Measurements from ENCODE around the gene RAD9A. TPM values are rescaled to one million over a fixed set of nuclear protein-coding genes. Genes with fewer than 3 reads are reported as not detected.
A peak's percentile ranks its signal among the peaks of the same experiment; 100 is the strongest.

RAD9A gene
- total RNA-seq, 1 donor from 2014 or later: 12.1 TPM

DNA sequence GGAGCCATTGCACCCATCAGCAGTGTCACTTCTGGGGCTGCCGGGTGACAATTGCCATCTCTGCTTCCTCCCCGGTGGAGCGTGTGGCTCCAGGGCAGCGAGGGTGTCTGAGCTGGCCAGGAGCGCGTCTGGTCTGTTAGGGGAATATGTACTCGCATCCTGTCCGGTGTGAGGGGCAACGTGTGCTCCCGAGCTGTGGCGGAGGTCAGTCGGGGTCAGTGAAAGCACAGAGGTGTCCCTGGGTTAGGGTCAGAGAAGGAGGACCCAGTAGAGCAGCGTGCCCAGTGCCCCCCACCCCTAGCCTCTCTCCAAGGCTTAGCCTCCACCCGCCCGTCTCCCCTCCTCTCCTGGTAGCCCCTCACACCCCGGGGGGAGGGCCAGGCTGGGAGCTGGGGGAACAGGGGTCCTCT is 19.9 kb upstream of the RAD9A start:
- Mint-ChIP-seq H3K9me3 (ENCODE audit: unreplicated experiment) (peaks cover 9% of the 10 kb centered on the region), H3K4me1 (ENCODE audit: low read depth, unreplicated experiment) (peaks cover 8% of the 10 kb centered on the region), H3K27ac (ENCODE audit: unreplicated experiment) (peak overlapping the region; percentile 18), H3K36me3 (ENCODE audit: unreplicated experiment) (no peaks in the 10 kb centered on the region), H3K27me3 (ENCODE audit: unreplicated experiment) (peaks cover 19% of the 10 kb centered on the region), H3K4me3 (ENCODE audit: unreplicated experiment) (peak overlapping the region; percentile 83)
- no peak for TF ChIP-seq CTCF (IDR thresholded peaks at IDR 0.05; ENCODE audit: partially characterized antibody, unreplicated experiment)
- DNase-seq: no peak

DNA sequence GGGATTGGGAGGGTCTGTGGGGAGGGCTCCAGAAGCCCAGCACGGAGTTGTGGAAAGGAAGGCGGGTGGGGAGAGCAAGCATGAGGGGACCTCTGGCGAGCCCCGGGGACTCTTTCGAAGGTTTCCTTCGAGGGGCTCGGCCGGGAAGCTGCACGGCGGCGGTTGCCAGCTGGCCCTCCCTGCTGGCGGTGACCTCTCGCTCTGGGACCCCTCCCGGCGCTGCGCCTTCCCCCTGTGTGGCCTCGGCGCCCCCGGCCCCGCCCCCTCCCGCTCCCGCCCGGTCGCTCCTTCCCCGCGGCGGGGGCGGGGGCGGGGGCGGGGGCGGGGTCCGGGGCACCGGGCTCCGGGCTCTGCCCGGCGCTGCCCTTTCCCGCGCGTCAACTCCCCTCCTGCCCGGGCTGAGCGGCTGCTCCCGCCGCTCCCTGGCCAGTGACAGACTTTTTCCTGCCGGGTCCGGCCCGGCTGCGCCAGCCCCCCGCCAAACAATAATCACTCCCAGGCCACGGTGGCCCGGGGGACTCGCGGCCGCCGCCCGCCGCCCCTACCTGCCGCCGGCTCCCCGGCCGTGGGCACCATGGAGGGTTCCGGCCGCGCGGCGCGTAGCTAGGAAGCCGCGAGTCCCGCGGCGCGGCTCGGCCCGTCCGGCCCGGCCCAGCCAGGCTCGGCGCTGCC is 19.3 kb upstream of the RAD9A start:
- no peak overlapping the region for H3K4me3 Mint-ChIP-seq (ENCODE audit: unreplicated experiment)
- H3K36me3 Mint-ChIP-seq (ENCODE audit: unreplicated experiment): no peaks in the 10 kb centered on the region
- peaks cover 8% of the 10 kb centered on the region for H3K4me1 Mint-ChIP-seq (ENCODE audit: low read depth, unreplicated experiment)
- peak; percentile 63 for DNase-seq
- H3K27me3 Mint-ChIP-seq (ENCODE audit: unreplicated experiment): peaks cover 22% of the 10 kb centered on the region
- H3K27ac Mint-ChIP-seq (ENCODE audit: unreplicated experiment): no peak overlapping the region
- peaks cover 9% of the 10 kb centered on the region for H3K9me3 Mint-ChIP-seq (ENCODE audit: unreplicated experiment)
- TF ChIP-seq CTCF (IDR thresholded peaks at IDR 0.05; ENCODE audit: partially characterized antibody, unreplicated experiment): no peak

- Mint-ChIP-seq H3K36me3 (ENCODE audit: unreplicated experiment) (no peaks in the 10 kb centered on the region), H3K4me1 (ENCODE audit: low read depth, unreplicated experiment) (peaks cover 8% of the 10 kb centered on the region), H3K9me3 (ENCODE audit: unreplicated experiment) (peaks cover 9% of the 10 kb centered on the region), H3K27me3 (ENCODE audit: unreplicated experiment) (peaks cover 22% of the 10 kb centered on the region), H3K4me3 (ENCODE audit: unreplicated experiment) (peak within 1 kb of the TSS; percentile 85), H3K27ac (ENCODE audit: unreplicated experiment) (no peak within 1 kb of the TSS)
- no peak for TF ChIP-seq CTCF (IDR thresholded peaks at IDR 0.05; ENCODE audit: partially characterized antibody, unreplicated experiment)
- peak; percentile 69 for DNase-seq
Measured at GRCh38 chr11:67372993-67373647, 18.7 kb upstream of the RAD9A start, which contains the start of gene CLCF1. Gene CLCF1, minus strand, starts transcription at chr11:67373598. Its CDS starts 59 bp downstream, at chr11:67373539.

DNA sequence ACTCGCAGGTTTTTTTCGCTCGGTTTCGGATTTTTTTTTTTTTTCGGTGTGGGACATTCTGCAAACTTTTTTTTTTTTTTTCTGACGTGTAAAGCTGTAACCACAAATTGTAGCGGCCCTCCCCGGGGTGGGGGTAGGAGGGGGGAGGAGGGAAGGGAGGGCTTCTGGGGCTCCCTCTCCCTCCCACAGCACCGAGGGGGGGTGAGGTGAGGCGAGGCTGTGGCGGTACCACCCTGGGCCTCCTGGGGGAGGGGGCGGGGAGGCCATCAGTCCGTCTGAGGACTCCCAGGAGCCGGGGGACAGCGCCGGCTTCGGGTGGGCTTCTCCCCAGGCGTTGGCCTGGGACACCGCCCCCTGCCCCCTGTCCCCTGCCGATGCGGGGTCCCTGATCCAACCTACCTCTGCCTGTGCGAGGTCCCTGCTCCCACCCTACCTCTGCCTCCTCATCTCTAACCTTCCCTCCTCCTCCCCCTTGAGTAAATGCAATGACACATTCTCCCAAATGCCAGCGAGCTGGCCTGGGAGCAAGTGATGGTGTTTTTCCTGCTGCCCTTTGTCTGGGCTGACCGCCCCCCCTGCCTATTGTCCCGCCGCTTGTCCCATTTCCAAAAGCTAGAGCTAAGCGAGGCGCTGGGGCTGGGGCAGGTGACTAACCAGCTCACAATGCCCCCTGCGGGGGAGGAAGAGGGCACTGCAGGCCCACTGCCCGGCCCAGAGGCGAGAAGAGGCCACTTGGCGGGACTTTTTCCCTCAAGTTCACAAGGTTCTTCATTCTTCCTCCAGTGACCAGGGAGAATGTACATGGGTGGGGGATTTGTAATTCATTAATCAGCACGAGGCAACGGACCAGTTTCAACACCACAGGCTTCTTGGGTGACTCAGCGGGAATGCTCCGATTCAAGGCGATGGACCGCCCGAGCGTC is 17.9 kb upstream of the RAD9A start:
- no peak overlapping the region for H3K27ac Mint-ChIP-seq (ENCODE audit: unreplicated experiment)
- TF ChIP-seq CTCF (IDR thresholded peaks at IDR 0.05; ENCODE audit: partially characterized antibody, unreplicated experiment): peak; percentile 40
- DNase-seq: peak; percentile 67
- H3K36me3 Mint-ChIP-seq (ENCODE audit: unreplicated experiment): no peaks in the 10 kb centered on the region
- H3K4me3 Mint-ChIP-seq (ENCODE audit: unreplicated experiment): peak overlapping the region; percentile 85
- peaks cover 6% of the 10 kb centered on the region for H3K9me3 Mint-ChIP-seq (ENCODE audit: unreplicated experiment)
- H3K4me1 Mint-ChIP-seq (ENCODE audit: low read depth, unreplicated experiment): peaks cover 8% of the 10 kb centered on the region
- H3K27me3 Mint-ChIP-seq (ENCODE audit: unreplicated experiment): peaks cover 21% of the 10 kb centered on the region

Data from glutamatergic neuron (in vitro differentiated cells).